ENCODE data around the gene FUT7.

FUT7 gene

DNA sequence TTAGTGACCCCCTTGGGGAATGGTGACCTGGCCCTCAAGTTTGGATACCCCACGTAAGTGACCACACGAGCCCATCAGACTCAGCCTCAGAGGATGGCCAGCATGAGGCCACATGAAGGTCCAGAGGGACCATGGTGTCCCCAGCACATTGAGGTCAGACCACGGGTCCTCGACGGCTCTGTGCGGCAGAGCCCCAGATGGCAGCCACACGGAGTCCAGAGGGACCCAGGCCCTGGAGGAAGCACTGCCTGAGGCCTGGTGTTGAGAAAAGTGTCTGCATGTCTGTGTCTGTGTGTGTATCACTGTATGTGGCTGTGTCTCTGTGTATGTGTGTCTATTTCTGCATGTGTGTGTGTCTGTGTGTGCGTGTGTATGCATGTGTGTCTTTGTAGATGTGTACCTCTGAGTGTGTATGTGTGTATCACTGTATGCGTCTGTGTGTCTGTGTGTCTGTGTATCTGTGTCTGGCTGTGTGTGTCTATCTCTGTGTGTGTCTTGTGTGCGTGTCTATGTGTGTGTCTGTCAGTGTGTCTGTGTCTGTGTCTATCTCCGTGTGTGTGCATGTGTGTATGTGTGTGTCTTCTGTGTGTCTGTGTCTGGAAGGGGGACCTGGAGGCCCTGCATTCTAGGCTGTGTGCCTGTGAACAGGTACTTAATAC is 48.1 kb downstream of the FUT7 start:
- DNase-seq (ENCODE audit: low spot score) = no peak

DNA sequence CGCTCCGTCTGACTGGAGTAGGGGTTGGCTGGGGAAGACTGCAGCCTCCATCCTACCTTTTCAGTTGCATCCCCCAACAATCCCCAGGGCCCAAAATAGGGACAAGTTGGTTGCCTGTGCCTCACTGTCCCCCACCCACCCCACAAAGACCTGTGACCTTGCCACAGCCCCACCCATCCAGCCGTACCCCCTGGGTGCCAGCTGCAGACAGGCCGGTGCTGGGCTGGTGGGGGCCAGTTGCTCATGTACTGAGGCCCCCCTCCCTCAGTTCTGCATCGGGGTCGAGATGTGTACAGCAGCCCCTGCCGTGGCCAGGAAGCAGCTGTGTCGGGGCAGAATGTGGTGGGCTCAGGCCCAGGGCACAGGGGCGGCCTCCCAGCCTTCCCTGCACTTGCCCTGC is 48.7 kb downstream of the FUT7 start:
- no peak for DNase-seq (ENCODE audit: low spot score)

DNA sequence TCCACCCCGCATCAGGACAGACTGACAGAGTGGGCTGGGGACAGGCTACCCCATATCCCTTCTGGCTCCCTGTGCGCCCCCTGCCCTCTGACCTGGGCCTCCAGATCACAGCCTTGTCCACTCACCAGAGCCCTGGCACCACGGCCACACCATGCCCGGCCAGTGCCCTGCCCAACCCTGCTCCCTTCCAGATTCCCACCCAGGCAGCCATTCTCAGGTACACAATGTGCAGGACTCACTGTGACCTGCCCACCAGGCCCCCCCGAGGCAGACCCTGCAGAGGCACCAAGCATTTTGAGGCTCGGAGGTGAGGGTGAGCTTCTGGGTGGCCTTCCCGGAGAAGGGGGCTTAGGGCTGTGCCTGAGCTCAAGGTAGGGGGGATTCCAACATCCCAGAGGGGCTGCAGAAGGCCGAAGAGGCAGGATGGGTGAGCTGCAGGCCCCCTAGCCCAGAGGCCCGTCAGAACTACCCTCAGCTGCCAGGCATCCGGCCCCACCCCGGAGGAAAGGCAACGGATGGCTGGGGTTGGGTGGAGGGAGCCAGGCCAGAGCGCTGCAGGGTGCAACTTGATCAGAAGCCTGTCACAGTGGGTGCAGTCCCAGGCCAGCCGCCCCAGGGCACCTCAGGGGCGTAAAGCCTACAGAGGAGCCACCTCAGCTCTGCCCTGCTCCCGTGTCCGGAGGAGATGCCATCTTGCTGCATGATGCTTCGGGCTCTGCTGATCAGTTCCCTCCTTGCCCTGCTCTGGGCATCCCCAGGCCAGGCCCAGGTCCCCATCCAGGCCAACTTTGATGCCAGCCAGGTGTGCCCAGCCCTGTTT is 49.4 kb downstream of the FUT7 start, which contains the start of gene LCNL1:
Gene LCNL1, plus strand, starts transcription at position 762 of the 820 bp plus-strand sequence. CDS start 594 bp downstream, outside the sequence.
- DNase-seq (ENCODE audit: low spot score) = no peak

DNA sequence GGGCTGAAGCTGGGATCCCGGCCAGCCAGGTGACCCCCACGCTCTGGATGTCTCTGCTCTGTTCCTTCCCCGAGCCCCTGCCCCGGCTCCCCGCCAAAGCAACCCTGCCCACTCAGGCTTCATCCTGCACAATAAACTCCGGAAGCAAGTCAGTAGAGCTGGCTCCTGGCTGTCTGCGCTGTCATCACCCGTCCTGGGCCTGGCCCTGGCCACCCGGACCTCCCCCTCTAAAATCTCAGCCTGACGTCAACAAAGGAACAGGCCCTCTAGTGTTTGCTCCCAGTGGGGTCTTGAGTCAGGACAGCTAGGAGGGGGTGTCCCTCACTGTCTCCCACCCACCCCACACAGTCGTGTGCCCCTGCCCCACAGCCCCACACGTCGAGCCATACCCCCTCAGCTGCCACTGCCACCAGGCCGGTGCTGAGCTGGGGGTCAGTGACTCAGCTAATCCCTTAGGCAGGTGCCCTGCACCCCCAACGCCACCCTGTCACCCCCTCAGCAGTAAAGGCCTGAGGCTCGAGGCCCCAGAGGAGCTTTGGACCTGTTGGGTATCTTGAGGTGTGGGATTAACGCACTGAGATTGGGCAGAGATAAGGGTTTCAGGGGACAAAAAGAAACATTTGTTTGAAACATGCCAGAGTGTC is 50.2 kb downstream of the FUT7 start:
- DNase-seq (ENCODE audit: low spot score) = no peak

DNA sequence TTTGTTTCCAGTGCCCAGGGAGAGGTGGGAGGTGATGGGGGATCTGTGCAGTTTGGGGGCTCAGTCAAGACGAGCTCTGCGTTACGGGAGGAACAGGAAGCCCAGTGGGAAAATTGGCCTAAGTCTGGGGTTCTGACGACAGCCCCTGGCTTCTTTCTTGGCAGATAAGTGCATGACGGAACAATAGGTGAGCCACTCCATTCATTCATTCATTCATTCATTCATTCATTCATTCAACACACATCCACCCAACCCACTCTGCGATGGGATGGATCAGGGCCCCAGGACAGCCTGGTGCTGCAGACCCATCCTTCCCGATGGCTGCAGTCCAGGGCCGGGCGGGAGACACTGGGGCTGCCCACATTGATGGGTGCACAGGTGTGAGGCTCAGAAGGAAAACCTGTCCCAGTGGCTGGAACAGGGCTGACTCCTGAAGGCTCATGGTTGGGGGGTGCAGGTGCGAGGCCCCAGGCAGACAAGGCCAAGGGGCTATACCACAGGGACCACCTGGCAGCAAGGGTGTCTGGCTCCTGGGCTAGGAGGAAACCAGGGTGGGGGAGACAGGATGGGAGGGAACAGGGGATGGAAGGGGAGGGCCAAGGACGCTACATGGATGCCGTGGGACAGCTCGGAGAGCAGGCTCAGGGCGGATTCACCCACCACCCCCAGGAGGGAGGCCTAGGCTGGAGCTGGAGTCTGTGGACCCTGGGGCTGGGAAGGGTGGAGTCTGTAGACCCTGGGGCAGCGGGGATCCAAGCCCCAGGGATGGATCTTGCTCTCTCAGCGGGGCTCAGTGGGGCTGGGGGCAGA is 51.0 kb downstream of the FUT7 start:
- no peak for DNase-seq (ENCODE audit: low spot score)

Measured in SK-N-DZ (cell line).